VCaP (cell line): ENCODE data around the gene GARRE1.

Source experiments
- H3K27ac ChIP-seq: fragments of 450-650 bp; 2 replicates; pipeline ENCODE4 v1.5.1; 2017
- CTCF ChIP-seq: fragments of 450-650 bp; conservative IDR thresholded peaks from 2 replicates; pipeline ENCODE4 v1.5.1; 2017; ENCODE audit warnings: mild to moderate bottlenecking, moderate library complexity

GARRE1 gene

GRCh38 chr19:34225659-34226015, 28.7 kb upstream of the GARRE1 start:
- no peak overlapping the region for H3K27ac ChIP-seq
- TF ChIP-seq CTCF, result no peak

GRCh38 chr19:34226036-34226435, 28.3 kb upstream of the GARRE1 start:
- TF ChIP-seq CTCF, result no peak
- H3K27ac ChIP-seq, result peak overlapping the region; percentile 0; the same call in 1 of the 2 replicates

DNA sequence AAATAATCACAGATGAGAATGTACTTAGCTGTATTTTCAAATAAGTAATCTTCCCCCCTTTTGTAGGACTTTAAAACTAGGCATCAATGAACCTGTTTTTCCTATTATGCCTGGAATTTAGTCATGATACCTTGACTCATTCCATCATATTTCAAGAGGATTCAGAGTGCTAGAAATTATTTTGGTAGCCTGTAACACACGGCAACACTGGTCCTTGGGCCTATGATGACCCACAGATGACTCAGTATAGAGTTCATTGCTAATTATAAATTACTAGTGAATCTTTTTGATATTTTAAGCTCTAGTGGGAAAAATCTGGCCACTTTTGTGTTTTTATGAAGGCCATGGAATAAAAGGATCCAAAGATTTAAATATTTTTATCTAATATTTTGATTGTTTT, 26.0 kb upstream of the GARRE1 start:
- H3K27ac ChIP-seq, result 0 out of 2 replicates have a peak overlapping the region, but pooled peaks have one; percentile 0
- no peak for TF ChIP-seq CTCF

DNA sequence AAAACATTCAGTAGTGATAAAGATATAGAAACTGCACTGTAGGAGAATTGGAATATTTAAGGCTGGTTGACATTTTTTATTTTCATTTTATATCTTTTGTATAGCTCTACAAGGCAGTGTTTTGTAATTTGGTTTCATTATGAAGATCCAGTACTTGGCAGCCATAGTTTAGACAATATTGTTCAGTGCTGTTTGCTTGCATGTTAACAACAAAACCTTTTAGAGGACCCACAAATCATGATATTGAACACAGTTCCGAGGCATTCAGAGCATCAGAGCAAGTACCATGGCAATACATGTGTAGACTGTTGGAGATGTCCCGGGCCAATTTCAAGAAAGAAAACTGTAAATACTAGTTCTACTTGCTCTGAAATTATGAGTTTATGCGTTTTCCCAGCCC, 25.6 kb upstream of the GARRE1 start:
- TF ChIP-seq CTCF, result no peak
- H3K27ac ChIP-seq, result no peak overlapping the region

- no peak overlapping the region for H3K27ac ChIP-seq
- TF ChIP-seq CTCF, result no peak
These were observed 24.6 kb upstream of the GARRE1 start for GRCh38 chr19:34229721-34230120.

DNA sequence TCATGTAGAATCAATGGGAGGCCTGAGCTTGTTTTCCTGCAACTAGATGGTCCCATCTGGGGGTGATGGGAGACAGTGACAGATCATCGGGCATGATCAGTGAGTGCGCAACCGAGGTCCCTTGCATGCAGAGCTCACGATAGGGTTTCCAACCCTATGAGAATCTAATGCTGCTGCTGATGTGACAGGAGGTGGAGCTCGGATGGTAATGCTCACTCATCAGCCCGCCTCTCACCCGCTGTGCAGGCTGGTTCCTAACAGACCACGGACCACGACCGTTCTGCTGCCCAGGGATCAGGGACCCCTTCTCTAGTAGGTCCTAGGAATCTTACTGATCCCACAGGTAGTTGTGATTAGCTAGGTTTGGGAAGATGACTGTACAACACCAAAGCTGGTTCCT, 23.5 kb upstream of the GARRE1 start:
- no peak overlapping the region for H3K27ac ChIP-seq
- TF ChIP-seq CTCF, result no peak

DNA sequence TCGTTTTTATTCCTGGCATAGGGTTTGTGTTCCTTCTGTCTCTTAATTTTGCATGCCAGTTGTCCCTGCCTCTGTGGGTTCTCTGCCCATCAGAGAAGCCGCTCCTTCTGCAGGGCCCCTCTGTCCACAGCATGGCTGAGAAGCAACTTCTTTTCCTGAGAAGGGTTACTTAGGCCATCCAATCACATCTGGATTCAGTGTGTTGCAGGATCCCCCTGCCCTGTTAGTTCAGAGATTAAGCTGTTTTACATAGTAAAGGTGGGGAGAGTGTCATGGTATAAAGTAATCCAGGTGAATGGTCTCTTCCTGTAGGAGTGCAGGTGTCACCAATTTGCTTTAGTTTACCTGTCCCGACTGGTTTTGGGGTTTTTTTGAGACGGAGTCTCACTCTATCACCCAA, 22.9 kb upstream of the GARRE1 start:
- no peak for TF ChIP-seq CTCF
- H3K27ac ChIP-seq, result no peak overlapping the region
